ENCODE results near the gene CRIM1. TPM values are rescaled to one million over a fixed set of nuclear protein-coding genes. Genes with fewer than 3 reads are reported as not detected.
A peak's percentile ranks its signal among the peaks of the same experiment; 100 is the strongest.

CRIM1 gene
- total RNA-seq, 2 donors from 2014 or later, result 55.7 to 90.7 TPM

DNA sequence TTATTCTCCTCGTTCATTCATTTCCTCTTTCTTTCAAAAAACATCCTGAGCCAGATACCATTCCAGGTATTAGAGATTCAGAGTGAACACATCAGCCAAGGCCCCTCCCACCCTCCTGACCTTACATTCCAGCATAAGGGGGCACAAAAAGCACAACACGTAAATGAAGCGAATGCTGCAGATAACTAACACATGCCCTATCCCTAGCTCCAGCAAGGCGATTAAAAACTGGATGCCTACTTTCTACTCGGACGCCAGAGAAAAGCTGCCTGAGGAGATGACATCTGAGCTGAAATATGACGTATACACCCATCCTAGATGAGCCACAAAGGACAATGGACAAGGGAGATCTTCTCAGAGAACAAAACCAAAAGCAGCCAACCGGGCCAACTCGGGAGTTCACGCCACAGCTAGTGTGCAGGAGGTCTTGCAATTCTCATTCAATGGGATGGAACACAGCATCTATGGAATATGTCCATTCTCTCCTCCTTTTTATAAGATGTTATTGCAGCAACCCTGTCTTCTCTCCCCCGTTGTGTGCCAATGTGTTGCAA is 208.9 kb downstream of the CRIM1 start:
- H3K27ac ChIP-seq, result no peak overlapping the region
- intact Hi-C loops (cut with DNase I), result no loop called here
- no peak for DNase-seq
- no peaks in the 10 kb centered on the region for H3K9me3 ChIP-seq
- H3K4me3 ChIP-seq, result no peak overlapping the region
- no peaks in the 10 kb centered on the region for H3K36me3 ChIP-seq
- no peaks in the 10 kb centered on the region for H3K27me3 ChIP-seq
- peaks cover 13% of the 10 kb centered on the region for H3K4me1 ChIP-seq
- TF ChIP-seq, protein P1, sequence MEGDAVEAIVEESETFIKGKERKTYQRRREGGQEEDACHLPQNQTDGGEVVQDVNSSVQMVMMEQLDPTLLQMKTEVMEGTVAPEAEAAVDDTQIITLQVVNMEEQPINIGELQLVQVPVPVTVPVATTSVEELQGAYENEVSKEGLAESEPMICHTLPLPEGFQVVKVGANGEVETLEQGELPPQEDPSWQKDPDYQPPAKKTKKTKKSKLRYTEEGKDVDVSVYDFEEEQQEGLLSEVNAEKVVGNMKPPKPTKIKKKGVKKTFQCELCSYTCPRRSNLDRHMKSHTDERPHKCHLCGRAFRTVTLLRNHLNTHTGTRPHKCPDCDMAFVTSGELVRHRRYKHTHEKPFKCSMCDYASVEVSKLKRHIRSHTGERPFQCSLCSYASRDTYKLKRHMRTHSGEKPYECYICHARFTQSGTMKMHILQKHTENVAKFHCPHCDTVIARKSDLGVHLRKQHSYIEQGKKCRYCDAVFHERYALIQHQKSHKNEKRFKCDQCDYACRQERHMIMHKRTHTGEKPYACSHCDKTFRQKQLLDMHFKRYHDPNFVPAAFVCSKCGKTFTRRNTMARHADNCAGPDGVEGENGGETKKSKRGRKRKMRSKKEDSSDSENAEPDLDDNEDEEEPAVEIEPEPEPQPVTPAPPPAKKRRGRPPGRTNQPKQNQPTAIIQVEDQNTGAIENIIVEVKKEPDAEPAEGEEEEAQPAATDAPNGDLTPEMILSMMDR (IDR thresholded peaks at IDR 0.05), result no peak
- no peak overlapping the region for H3K9ac ChIP-seq (ENCODE audit: low read depth in 2 of 2, low read length in 2 of 2)

DNA sequence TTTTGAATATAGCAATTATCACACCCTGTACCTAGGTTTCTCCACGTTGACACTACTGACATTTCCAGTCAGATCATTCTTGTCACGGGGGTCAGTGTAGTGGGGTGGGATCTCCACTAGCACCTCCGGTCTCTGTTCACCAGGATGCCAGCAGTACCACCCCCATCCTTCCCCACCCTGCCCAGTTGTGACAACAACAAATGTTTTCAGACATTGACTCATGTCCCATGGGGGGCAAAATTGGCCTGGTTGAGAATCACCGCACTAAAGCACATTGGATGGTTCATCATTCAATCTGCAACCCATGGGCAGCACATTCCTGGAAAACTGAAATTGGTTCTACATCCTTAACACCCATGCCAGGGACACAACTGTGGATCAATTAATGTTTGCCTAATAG is 210.1 kb downstream of the CRIM1 start:
- no peak for DNase-seq
- intact Hi-C loops (cut with DNase I), result no loop called here
- H3K4me3 ChIP-seq, result no peak overlapping the region
- no peaks in the 10 kb centered on the region for H3K27me3 ChIP-seq
- no peaks in the 10 kb centered on the region for H3K9me3 ChIP-seq
- H3K4me1 ChIP-seq, result peaks cover 13% of the 10 kb centered on the region
- no peak overlapping the region for H3K27ac ChIP-seq
- H3K36me3 ChIP-seq, result no peaks in the 10 kb centered on the region
- TF ChIP-seq, protein P1 (IDR thresholded peaks at IDR 0.05), result no peak
- no peak overlapping the region for H3K9ac ChIP-seq (ENCODE audit: low read depth in 2 of 2, low read length in 2 of 2)

DNA sequence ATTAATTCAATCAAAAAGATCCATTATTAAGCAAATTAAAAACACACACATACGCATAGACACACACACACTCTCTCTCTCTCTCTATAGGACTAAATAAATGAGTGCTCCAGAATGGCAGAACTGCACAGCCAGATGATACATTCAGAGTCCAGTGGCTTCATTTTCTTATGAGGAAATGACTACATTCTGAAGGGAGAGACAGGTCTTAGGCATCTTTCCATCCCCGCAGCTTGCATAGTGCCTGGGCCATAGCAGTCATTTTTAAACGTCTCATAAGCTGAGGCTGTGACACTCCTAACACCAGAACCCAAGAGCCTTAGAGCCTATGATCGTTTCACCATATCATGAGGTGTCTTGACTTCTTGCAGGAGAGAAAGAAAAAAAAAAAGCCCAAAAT is 211.3 kb downstream of the CRIM1 start:
- no peak overlapping the region for H3K9ac ChIP-seq (ENCODE audit: low read depth in 2 of 2, low read length in 2 of 2)
- no peaks in the 10 kb centered on the region for H3K27me3 ChIP-seq
- H3K4me3 ChIP-seq, result no peak overlapping the region
- no peaks in the 10 kb centered on the region for H3K36me3 ChIP-seq
- H3K27ac ChIP-seq, result no peak overlapping the region
- no peaks in the 10 kb centered on the region for H3K9me3 ChIP-seq
- H3K4me1 ChIP-seq, result peaks cover 12% of the 10 kb centered on the region
- intact Hi-C loops (cut with DNase I), result no loop called here
- no peak for DNase-seq
- TF ChIP-seq, protein P1 (IDR thresholded peaks at IDR 0.05), result no peak

DNA sequence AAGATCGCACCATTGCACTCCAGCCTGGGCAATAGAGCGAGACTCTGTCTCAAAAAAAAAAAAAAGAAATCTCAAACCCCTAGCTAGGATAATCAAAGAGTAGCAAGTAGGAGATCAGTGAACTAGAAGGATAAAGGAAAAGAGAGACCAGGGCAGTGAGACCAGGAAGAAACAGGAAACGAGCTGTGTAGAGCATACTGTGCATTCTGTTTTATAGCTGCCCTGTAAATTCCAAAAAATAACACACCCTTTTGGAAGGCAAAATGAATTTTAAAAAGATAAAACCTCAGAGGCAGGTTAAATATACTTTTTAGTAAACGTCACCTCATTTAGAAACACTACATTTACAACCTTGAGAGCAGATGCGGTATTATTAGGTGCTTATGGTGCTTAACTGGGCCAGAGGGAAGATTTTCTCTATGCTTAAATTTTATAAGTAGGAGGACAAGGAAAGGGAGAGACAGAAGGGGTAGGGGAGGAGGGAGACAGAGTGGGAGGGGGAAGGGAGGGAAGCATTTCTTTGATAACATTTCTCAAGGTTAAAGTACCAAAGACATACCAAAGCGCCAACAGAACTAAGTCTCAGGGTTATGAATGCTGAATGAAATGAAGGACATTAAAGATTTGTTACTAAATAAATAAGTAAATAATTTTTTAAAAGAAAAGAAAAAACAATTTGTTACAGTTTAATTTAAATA is 212.3 kb downstream of the CRIM1 start:
- Histone ChIP-seq H3K27ac (peak overlapping the region; percentile 48), H3K36me3 (no peaks in the 10 kb centered on the region), H3K9ac (ENCODE audit: low read depth in 2 of 2, low read length in 2 of 2) (no peak overlapping the region), H3K4me3 (no peak overlapping the region), H3K27me3 (no peaks in the 10 kb centered on the region), H3K4me1 (peaks cover 9% of the 10 kb centered on the region), H3K9me3 (no peaks in the 10 kb centered on the region)
- TF ChIP-seq, protein P1 (IDR thresholded peaks at IDR 0.05), result no peak
- DNase-seq, result no peak
- intact Hi-C loops (cut with DNase I), result no loop called here

DNA sequence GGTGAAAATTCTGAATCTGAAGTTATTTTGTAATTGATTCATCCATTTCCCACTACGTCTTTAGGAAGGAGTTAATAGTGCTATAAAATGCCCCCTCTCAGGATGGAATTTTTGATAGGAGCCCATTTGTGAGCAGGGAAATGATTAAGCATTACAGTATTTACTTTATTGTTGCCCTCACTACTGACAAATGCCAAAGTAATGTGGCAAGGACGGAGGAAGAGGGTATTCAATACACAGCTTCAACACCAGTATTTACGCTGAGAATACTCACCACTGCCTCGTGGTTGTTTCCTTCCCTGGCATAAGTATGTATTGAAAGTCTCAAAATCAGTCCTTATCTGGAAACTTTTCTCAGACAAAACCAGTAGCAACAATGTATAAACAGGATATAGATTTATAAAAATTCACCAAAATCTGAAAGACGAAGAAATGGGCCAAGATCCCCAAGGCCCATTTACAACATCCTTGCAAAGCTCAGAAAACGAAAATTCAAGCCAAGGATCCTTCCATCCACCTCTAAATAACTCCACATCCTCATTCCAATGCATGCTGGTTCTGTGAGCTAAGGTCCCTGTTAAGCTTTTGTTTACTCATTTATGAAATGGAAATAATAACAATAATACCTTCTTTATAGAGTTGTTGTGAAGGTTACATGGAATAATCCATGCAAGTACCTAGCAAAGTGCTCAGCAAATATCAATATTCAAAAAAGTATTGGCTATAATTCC is 213.1 kb downstream of the CRIM1 start:
- Histone ChIP-seq H3K27me3 (no peaks in the 10 kb centered on the region), H3K4me1 (peaks cover 9% of the 10 kb centered on the region), H3K9ac (ENCODE audit: low read depth in 2 of 2, low read length in 2 of 2) (no peak overlapping the region), H3K27ac (no peak overlapping the region), H3K4me3 (no peak overlapping the region), H3K36me3 (no peaks in the 10 kb centered on the region), H3K9me3 (no peaks in the 10 kb centered on the region)
- TF ChIP-seq, protein P1 (IDR thresholded peaks at IDR 0.05), result no peak
- intact Hi-C loops (cut with DNase I), result no loop called here
- DNase-seq, result no peak
